Measurements from ENCODE around the gene STAT2. TPM values are rescaled to one million over a fixed set of nuclear protein-coding genes. Genes with fewer than 3 reads are reported as not detected.

Gene STAT2
- total and polyA plus RNA-seq, 9 of the 15 experiments (the other 6 are each of a cell fraction or from before 2014, with no cell fraction given): 15.5 to 46.9 (median 40.1) TPM

DNA sequence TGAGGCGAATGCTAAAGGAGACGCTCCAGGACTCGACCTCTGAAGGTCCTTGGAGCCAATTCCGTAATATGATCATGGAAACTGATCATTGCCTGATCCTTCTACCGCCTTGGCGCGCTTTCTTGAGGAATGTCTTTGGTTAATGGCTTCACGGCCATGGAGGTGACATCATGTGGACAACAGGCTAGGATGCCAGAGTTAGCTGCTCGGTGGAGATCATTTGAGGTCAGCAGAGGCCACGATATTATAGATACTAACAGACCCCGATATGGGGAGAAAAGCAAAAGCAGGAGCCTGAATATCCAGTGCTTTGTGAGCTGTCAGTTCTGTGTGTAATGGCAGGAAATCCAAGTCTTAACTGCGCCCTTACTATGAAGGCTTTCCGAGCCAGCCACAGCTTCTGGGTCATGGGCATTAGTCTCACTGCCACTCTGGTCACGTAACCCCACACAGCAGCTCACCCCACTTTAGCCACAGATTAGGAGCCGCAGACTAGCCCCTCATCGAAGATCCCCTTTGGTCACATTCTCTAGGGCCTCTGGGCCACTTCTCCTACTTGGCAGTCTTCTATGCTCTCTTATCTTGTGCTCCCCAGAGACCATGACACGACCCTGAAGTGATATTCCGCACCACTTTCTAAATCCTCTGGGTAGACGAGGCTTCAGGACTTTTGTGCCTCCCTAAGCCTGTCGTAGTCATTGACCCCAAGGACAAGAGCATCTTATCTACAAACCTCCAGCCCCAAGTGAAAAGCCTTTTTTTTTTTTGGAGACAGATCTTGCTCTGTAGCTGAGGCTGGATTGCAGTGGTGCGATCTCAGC lies 59.1 kb downstream of the STAT2 start (continued):
- peak; percentile 67 for TF ChIP-seq ZNF766 (CRISPR knock-in tag; conservative IDR thresholded peaks at IDR 0.05)
- TF ChIP-seq ZNF239 (CRISPR knock-in tag; IDR thresholded peaks at IDR 0.05): no peak
- TF ChIP-seq NFYB (IDR thresholded peaks at IDR 0.05; ENCODE audit: extremely low read depth, insufficient read length): no peak
- TF ChIP-seq TRIM24 (IDR thresholded peaks at IDR 0.05): peak in 1 of 2 experiments; percentile 69; a peak in 2 of 4 replicates
- TF ChIP-seq PHF8 (IDR thresholded peaks at IDR 0.05; ENCODE audit: borderline replicate concordance, low read length): 0 out of 2 replicates have a peak, but pooled peaks have one; percentile 1
- TF ChIP-seq POLR2A (conservative IDR thresholded peaks at IDR 0.05): peak; percentile 44
- TF ChIP-seq RAD51 (IDR thresholded peaks at IDR 0.05; ENCODE audit: borderline replicate concordance, low read depth): no peak
- no peak for TF ChIP-seq ZNF75A (CRISPR knock-in tag; IDR thresholded peaks at IDR 0.05)
- TF ChIP-seq ZNF592 (IDR thresholded peaks at IDR 0.05): peak; percentile 88
- TF ChIP-seq E4F1 (CRISPR knock-in tag; IDR thresholded peaks at IDR 0.05; ENCODE audit: borderline replicate concordance): no peak
- no peak for TF ChIP-seq PBX2 (CRISPR knock-in tag; IDR thresholded peaks at IDR 0.05; ENCODE audit: low read depth)
- no peak for TF ChIP-seq PBX2 (tag; conservative IDR thresholded peaks at IDR 0.05; ENCODE audit: low read depth)
- TF ChIP-seq SMARCC2 (IDR thresholded peaks at IDR 0.05; ENCODE audit: low read depth): 0 out of 2 replicates have a peak, but pooled peaks have one; percentile 46
- peak; percentile 77 for TF ChIP-seq ZNF175 (CRISPR knock-in tag; IDR thresholded peaks at IDR 0.05; ENCODE audit: low read depth)
- no peak for TF ChIP-seq ZNF253 (CRISPR knock-in tag; conservative IDR thresholded peaks at IDR 0.05)
- no peak for TF ChIP-seq CTCF (IDR thresholded peaks at IDR 0.05 in 2 of 3, conservative IDR thresholded peaks at IDR 0.05 in 1 of 3; ENCODE audit: insufficient read depth in 2 of 3, low read depth in 1 of 3, low read length in 3 of 3)

Data from K562 (cell line).